ENCODE data around the gene STOM. TPM values are rescaled to one million over a fixed set of nuclear protein-coding genes. Genes with fewer than 3 reads are reported as not detected.

Gene STOM, protein sequence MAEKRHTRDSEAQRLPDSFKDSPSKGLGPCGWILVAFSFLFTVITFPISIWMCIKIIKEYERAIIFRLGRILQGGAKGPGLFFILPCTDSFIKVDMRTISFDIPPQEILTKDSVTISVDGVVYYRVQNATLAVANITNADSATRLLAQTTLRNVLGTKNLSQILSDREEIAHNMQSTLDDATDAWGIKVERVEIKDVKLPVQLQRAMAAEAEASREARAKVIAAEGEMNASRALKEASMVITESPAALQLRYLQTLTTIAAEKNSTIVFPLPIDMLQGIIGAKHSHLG
- 123 and 146 TPM in 2 replicates for total RNA-seq (ENCODE audit: low replicate concordance)

DNA sequence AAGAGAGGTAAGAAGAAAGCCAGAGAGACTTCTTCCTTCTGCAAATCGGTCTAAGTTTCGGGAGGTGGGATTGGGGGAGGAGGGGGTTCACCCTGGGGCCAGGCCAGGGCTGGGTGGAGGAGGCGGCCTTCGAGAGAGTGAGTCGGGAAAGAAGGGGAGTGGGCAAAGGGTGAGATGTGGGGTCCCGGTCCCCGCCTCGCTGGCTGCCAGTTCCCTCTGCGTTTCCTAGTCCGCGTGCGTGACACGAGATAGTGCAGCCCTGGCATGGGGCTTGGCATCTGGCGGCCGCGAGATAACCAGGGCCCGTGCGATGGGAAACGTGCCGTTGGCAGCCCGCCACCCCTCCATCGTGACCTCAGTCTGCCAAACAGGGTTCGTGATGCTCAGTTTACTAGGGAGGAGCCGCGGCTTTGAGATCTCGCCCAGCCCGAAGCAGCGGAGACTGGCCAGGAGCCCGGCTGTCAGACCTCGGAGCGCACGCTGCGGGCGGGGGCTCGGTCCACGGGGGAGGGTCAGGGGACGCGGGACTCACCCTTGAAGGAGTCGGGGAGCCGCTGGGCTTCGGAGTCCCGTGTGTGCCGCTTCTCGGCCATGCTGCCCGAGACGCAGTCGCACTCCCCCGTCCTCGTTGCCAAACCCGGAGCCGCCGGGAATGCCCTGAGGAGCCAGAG, at the start of gene STOM:
Gene STOM (minus strand): TSS at position 656 of the 671 bp plus-strand sequence. CDS start 63 bp downstream, at position 593.

Other genes with a start within 250 kb of the STOM start
- gene RAB14, start 168.4 kb downstream of the STOM start, total RNA-seq (ENCODE audit: low replicate concordance), result 9.4 and 19.6 TPM in 2 replicates
- 662 and 996 TPM in 2 replicates for gene GSN, start 102.1 kb downstream of the STOM start, total RNA-seq (ENCODE audit: low replicate concordance)
- gene GGTA1, start 129.6 kb upstream of the STOM start, total RNA-seq (ENCODE audit: low replicate concordance), result 0.12 and 0.15 TPM in 2 replicates